ENCODE results near the gene ELOVL4.

- TF ChIP-seq RAD21 (conservative IDR thresholded peaks at IDR 0.05) (no peak), EP300 (conservative IDR thresholded peaks at IDR 0.05; ENCODE audit: poor library complexity, severe bottlenecking) (no peak), POLR2AphosphoS5 (IDR thresholded peaks at IDR 0.05) (no peak), SMC3 (conservative IDR thresholded peaks at IDR 0.05; ENCODE audit: poor library complexity) (no peak), EZH2 (IDR thresholded peaks at IDR 0.05; ENCODE audit: borderline replicate concordance, insufficient read depth, low read length, poor library complexity, severe bottlenecking) (no peak), TAF1 (IDR thresholded peaks at IDR 0.05; ENCODE audit: low read depth) (no peak), REST (IDR thresholded peaks at IDR 0.05; ENCODE audit: borderline replicate concordance) (no peak), MXI1 (conservative IDR thresholded peaks at IDR 0.05; ENCODE audit: poor library complexity, severe bottlenecking) (no peak)
- TF ChIP-seq, protein P1, sequence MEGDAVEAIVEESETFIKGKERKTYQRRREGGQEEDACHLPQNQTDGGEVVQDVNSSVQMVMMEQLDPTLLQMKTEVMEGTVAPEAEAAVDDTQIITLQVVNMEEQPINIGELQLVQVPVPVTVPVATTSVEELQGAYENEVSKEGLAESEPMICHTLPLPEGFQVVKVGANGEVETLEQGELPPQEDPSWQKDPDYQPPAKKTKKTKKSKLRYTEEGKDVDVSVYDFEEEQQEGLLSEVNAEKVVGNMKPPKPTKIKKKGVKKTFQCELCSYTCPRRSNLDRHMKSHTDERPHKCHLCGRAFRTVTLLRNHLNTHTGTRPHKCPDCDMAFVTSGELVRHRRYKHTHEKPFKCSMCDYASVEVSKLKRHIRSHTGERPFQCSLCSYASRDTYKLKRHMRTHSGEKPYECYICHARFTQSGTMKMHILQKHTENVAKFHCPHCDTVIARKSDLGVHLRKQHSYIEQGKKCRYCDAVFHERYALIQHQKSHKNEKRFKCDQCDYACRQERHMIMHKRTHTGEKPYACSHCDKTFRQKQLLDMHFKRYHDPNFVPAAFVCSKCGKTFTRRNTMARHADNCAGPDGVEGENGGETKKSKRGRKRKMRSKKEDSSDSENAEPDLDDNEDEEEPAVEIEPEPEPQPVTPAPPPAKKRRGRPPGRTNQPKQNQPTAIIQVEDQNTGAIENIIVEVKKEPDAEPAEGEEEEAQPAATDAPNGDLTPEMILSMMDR (IDR thresholded peaks at IDR 0.05; ENCODE audit: poor library complexity, severe bottlenecking), result no peak
Observed at GRCh38 chr6:79954849-79955248, 7.5 kb upstream of the ELOVL4 start.
